Esophagus muscularis mucosa (tissue), 4 donors: Measurements from ENCODE around the gene ASCL2. TPM values are rescaled to one million over a fixed set of nuclear protein-coding genes. Genes with fewer than 3 reads are reported as not detected.

ENCODE experiments used
- DNase-seq: peaks from one replicate; pipeline ENCODE4 v3.0.0-alpha.2; 2017; ENCODE audit errors: extremely low spot score
- H3K27ac ChIP-seq, 4 donors: fragments of 200-600 bp; sonication (generic); replicated peaks in 1 of 4; 1 replicate in 3 of 4; 2 replicates in 1 of 4; pipeline ENCODE4 v1.5.1; 2016 to 2019; ENCODE audit warnings: mild to moderate bottlenecking in 1 of 4
- H3K27me3 ChIP-seq, 4 donors: fragments of 200-600 bp; sonication (generic); one replicate each; pipeline versions ENCODE4 v1.5.1 to v1.6.0; 2016 to 2019
- H3K36me3 ChIP-seq, 4 donors: fragments of 200-600 bp; sonication (generic); one replicate each; pipeline ENCODE4 v1.5.1; 2016 to 2019
- H3K4me1 ChIP-seq, 4 donors: fragments of 200-600 bp; sonication (generic); one replicate each; pipeline ENCODE4 v1.5.1; 2016 to 2019
- H3K4me3 ChIP-seq, 4 donors: fragments of 200-600 bp; sonication (generic); 1 replicate in 2 of 4; 2 replicates in 2 of 4; pipeline ENCODE4 v1.5.1; 2016 to 2019; ENCODE audit warnings: mild to moderate bottlenecking in 4 of 4, moderate library complexity in 1 of 4
- H3K9me3 ChIP-seq, 4 donors: fragments of 200-600 bp; sonication (generic); 1 replicate in 3 of 4; 2 replicates in 1 of 4; pipeline ENCODE4 v1.5.1; 2016 to 2019
- CTCF ChIP-seq, 3 experiments: fragments of 200-600 bp in 2 of 3; fragments of 450-650 bp in 1 of 3; sonication (generic) in 2 of 3; IDR thresholded peaks; one replicate each; pipeline ENCODE4 v1.5.1; 2017 to 2019; ENCODE audit warnings: antibody characterized with exemption in 3 of 3, mild to moderate bottlenecking in 2 of 3, moderate library complexity in 1 of 3
- EP300 ChIP-seq: sonication (generic); formaldehyde crosslinking; IDR thresholded peaks from one replicate; pipeline ENCODE4 v1.6.1; 2017; ENCODE audit warnings: antibody characterized with exemption
- POLR2A ChIP-seq: fragments of 450-650 bp; IDR thresholded peaks from one replicate; pipeline ENCODE4 v1.6.1; 2017; ENCODE audit warnings: antibody characterized with exemption, moderate library complexity, mild to moderate bottlenecking, low read depth
- POLR2AphosphoS5 ChIP-seq, 2 donors: sonication (generic); formaldehyde crosslinking; IDR thresholded peaks; one replicate each; pipeline ENCODE4 v1.6.1; 2017; ENCODE audit warnings: antibody characterized with exemption in 2 of 2
- WGBS: methylation state at CpG from one replicate; pipeline ENCODE4 v1.1.5; 2018; 5-methylcytosine and 5-hydroxymethylcytosine counted together
- intact Hi-C: fragments of 100-400 bp; cut with DNase I; formaldehyde crosslinking; loops from one replicate; pipeline ENCODE4 v1.15.1; 2023
- total RNA-seq, 4 donors: library from RNA; depleted of rRNA; stranded (reverse); fragments of >200 nt; gene quantifications; one replicate each; pipeline versions ENCODE4 v1.1.0 to v1.2.1, GENCODE V29; 2016

Gene ASCL2
- total RNA-seq, 4 donors from 2014 or later: 0.32 to 0.83 (median 0.42) TPM; not detected in 1

GRCh38 chr11:2308713-2309112, 38.3 kb upstream of the ASCL2 start:
- H3K36me3 ChIP-seq: no peaks in the 10 kb centered on the region
- no peak overlapping the region for H3K4me3 ChIP-seq
- no peaks in the 10 kb centered on the region for H3K27me3 ChIP-seq
- no peak for TF ChIP-seq CTCF (IDR thresholded peaks at IDR 0.05)
- no peak for TF ChIP-seq EP300
- no peak for TF ChIP-seq POLR2A
- TF ChIP-seq POLR2AphosphoS5 (IDR thresholded peaks at IDR 0.05): no peak
- H3K9me3 ChIP-seq: no peaks in the 10 kb centered on the region
- H3K4me1 ChIP-seq: peaks cover 47 to 63% (median 61%) of the 10 kb centered on the region in 4 donors
- WGBS: 94% methylated on average over 2 of the region's 7 CpGs
- DNase-seq: no peak
- intact Hi-C loops: loop anchor here (5.0 to 10.0 kb wide), 2 partner anchors 226 to 589 kb away; no protein-coding TSS in a partner anchor
- no peak overlapping the region for H3K27ac ChIP-seq

DNA sequence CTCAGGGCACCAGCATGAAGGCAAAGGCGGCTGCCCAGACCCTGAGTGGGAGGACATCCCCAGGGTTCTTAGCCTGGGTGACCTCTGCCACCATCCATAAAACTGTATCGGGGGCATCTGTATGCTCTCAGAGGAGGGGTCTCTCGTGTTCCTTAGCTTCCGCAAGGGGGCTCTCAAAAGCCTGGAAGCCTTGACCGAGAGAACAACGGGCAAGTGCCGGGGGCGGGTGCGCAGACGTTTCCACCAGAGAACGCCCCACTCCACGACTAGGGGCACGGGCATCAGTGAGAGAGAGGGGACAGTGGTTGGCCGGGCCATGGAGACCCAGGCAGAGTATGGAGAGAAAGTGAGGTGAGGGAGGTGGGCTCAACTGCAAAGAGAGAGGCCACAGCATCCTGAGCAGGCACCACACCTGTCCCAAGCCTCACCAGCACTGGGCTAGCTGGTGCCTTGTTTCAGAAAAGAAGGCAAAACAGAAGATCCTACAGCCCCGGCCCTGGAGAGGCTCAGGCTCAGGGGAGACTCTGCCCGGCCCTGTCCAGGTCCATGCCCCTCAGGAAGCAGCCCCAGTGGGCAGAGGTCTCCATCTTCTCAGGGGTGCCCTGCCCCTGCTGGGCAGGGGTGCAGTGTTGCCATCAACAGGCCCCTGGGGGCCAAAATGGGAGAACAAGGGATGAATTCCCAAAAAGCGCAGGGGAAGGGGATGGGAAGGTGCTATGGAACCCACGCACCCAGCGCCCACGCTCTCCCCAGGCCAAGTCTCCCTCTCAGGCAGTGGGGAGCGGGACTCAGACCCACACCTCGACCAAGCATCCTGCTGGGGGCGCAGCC, 37.3 kb upstream of the ASCL2 start:
- DNase-seq: no peak

GRCh38 chr11:2306877-2307500, 36.6 kb upstream of the ASCL2 start:
- Histone ChIP-seq H3K4me3 (no peak overlapping the region), H3K27me3 (no peaks in the 10 kb centered on the region), H3K9me3 (no peaks in the 10 kb centered on the region), H3K36me3 (no peaks in the 10 kb centered on the region), H3K27ac (peak overlapping the region; percentile 79 to 89 (median 88)), H3K4me1 (peaks cover 49 to 58% (median 56%) of the 10 kb centered on the region in 4 donors)
- WGBS: 4% methylated on average over 5 of the region's 14 CpGs
- intact Hi-C loops: loop anchor here (5.0 to 10.0 kb wide), 2 partner anchors 228 to 590 kb away; no protein-coding TSS in a partner anchor
- TF ChIP-seq EP300 (no peak), POLR2A (no peak), POLR2AphosphoS5 (IDR thresholded peaks at IDR 0.05) (no peak), CTCF (IDR thresholded peaks at IDR 0.05) (no peak)
- no peak for DNase-seq

More for the DNA sequence above, 37.3 kb upstream of the ASCL2 start:
- peak overlapping the region; percentile 79 to 89 (median 88) for H3K27ac ChIP-seq
- TF ChIP-seq CTCF (IDR thresholded peaks at IDR 0.05) (no peak), POLR2AphosphoS5 (IDR thresholded peaks at IDR 0.05) (no peak), POLR2A (no peak), EP300 (no peak)
- no peaks in the 10 kb centered on the region for H3K9me3 ChIP-seq
- WGBS: 87% methylated on average over 15 of the region's 23 CpGs
- intact Hi-C loops: loop anchor here (5.0 to 10.0 kb wide), 2 partner anchors 227 to 590 kb away; no protein-coding TSS in a partner anchor
- no peaks in the 10 kb centered on the region for H3K36me3 ChIP-seq
- no peak overlapping the region for H3K4me3 ChIP-seq
- peaks cover 49 to 63% (median 62%) of the 10 kb centered on the region in 4 donors for H3K4me1 ChIP-seq
- no peaks in the 10 kb centered on the region for H3K27me3 ChIP-seq

GRCh38 chr11:2306452-2306823, 36.0 kb upstream of the ASCL2 start:
- H3K9me3 ChIP-seq: no peaks in the 10 kb centered on the region
- peaks cover 49 to 56% (median 51%) of the 10 kb centered on the region in 4 donors for H3K4me1 ChIP-seq
- intact Hi-C loops: loop anchor here (5.0 to 10.0 kb wide), 2 partner anchors 228 to 591 kb away; no protein-coding TSS in a partner anchor
- peak overlapping the region; percentile 79 to 89 (median 88) for H3K27ac ChIP-seq
- TF ChIP-seq POLR2AphosphoS5 (IDR thresholded peaks at IDR 0.05): peak; percentile 72 to 87
- no peak for TF ChIP-seq CTCF (IDR thresholded peaks at IDR 0.05)
- TF ChIP-seq EP300: no peak
- 7% methylated on average over 4 of the region's 4 CpGs for WGBS
- DNase-seq: no peak
- peak overlapping the region; percentile 12 to 28 (median 22) for H3K4me3 ChIP-seq
- H3K27me3 ChIP-seq: no peaks in the 10 kb centered on the region
- no peaks in the 10 kb centered on the region for H3K36me3 ChIP-seq
